Neuronal stem cell (in vitro differentiated cells): Measurements from ENCODE around the gene IL11RA.

ENCODE experiments used
- DNase-seq: peaks from one replicate; pipeline ENCODE4 v3.0.0-alpha.2; 2013; ENCODE audit warnings: low spot score
- H2AFZ ChIP-seq: one replicate; pipeline ENCODE4 v1.6.1; 2013; ENCODE audit warnings: mild to moderate bottlenecking, low read length, inconsistent platforms
- H2AK5ac ChIP-seq: 2 replicates; pipeline ENCODE4 v1.6.1; 2013; ENCODE audit warnings: low read depth, mild to moderate bottlenecking, inconsistent platforms, low read length, moderate library complexity, mixed read lengths
- H2BK120ac ChIP-seq: 2 replicates; pipeline ENCODE4 v1.6.1; 2013; ENCODE audit warnings: low read depth, mild to moderate bottlenecking, inconsistent platforms, low read length, moderate library complexity, mixed read lengths
- H2BK12ac ChIP-seq: one replicate; pipeline ENCODE4 v1.6.1; 2013; ENCODE audit warnings: low read length, inconsistent platforms
- H2BK15ac ChIP-seq: 2 replicates; pipeline ENCODE4 v1.6.1; 2013; ENCODE audit warnings: mild to moderate bottlenecking, low read length, inconsistent platforms, mixed read lengths
- H2BK5ac ChIP-seq: one replicate; pipeline ENCODE4 v1.6.1; 2013; ENCODE audit warnings: inconsistent platforms, mild to moderate bottlenecking, low read length, moderate library complexity
- H3K14ac ChIP-seq: one replicate; pipeline ENCODE4 v1.6.1; 2013; ENCODE audit warnings: low read length, inconsistent platforms
- H3K18ac ChIP-seq: 2 replicates; pipeline ENCODE4 v1.6.1; 2013; ENCODE audit warnings: low read length, inconsistent platforms
- H3K23ac ChIP-seq: 2 replicates; pipeline ENCODE4 v1.6.1; 2013; ENCODE audit warnings: low read depth, mild to moderate bottlenecking, mixed read lengths, low read length, inconsistent platforms; ENCODE audit not compliant: poor library complexity
- H3K27ac ChIP-seq: replicated peaks from 3 replicates; pipeline ENCODE4 v1.5.1; 2013; ENCODE audit warnings: low read length, inconsistent platforms
- H3K27me3 ChIP-seq, 3 experiments: 2 replicates each; pipeline ENCODE4 v1.6.1; 2013; ENCODE audit warnings: low read length in 3 of 3, mild to moderate bottlenecking in 2 of 3, inconsistent platforms in 1 of 3, low read depth in 1 of 3, mixed read lengths in 1 of 3, moderate library complexity in 1 of 3; ENCODE audit not compliant: control insufficient read depth in 3 of 3, insufficient read depth in 3 of 3
- H3K36me3 ChIP-seq, 2 donors: replicated peaks in 1 of 2; 2 replicates each; pipeline ENCODE4 v1.6.1; 2013; ENCODE audit warnings: low read length in 2 of 2; ENCODE audit not compliant: control insufficient read depth in 2 of 2, insufficient read depth in 2 of 2
- H3K4ac ChIP-seq: 2 replicates; pipeline ENCODE4 v1.6.1; 2013; ENCODE audit warnings: inconsistent platforms, mild to moderate bottlenecking, low read length, moderate library complexity
- H3K4me1 ChIP-seq, 2 donors: 1 replicate in 1 of 2; 2 replicates in 1 of 2; pipeline ENCODE4 v1.6.1; 2013; ENCODE audit warnings: low read length in 2 of 2, low read depth in 1 of 2; ENCODE audit not compliant: control insufficient read depth in 2 of 2, insufficient read depth in 1 of 2
- H3K4me2 ChIP-seq: one replicate; pipeline ENCODE4 v1.6.1; 2013; ENCODE audit warnings: mild to moderate bottlenecking, low read length, inconsistent platforms; ENCODE audit not compliant: insufficient read depth, poor library complexity, severe bottlenecking
- H3K4me3 ChIP-seq, 2 donors: 2 replicates each; pipeline ENCODE4 v1.5.1; 2013; ENCODE audit warnings: low read length in 2 of 2, mild to moderate bottlenecking in 2 of 2, inconsistent platforms in 1 of 2, moderate library complexity in 1 of 2
- H3K79me1 ChIP-seq: one replicate; pipeline ENCODE4 v1.6.1; 2013; ENCODE audit warnings: low read depth, mild to moderate bottlenecking, inconsistent platforms, low read length, moderate library complexity
- H3K9ac ChIP-seq: one replicate; pipeline ENCODE4 v1.6.1; 2013; ENCODE audit warnings: mild to moderate bottlenecking, low read depth, low read length, inconsistent platforms; ENCODE audit not compliant: poor library complexity
- H3K9me3 ChIP-seq, 2 donors: replicated peaks in 1 of 2; 2 replicates each; pipeline versions ENCODE3 to v1.6.1; 2013; ENCODE audit warnings: low read length in 2 of 2, mild to moderate bottlenecking in 2 of 2, inconsistent platforms in 1 of 2, low read depth in 1 of 2, mixed read lengths in 1 of 2, moderate library complexity in 1 of 2; ENCODE audit not compliant: control insufficient read depth in 2 of 2, insufficient read depth in 1 of 2
- H4K8ac ChIP-seq: one replicate; pipeline ENCODE4 v1.6.1; 2013; ENCODE audit warnings: low read depth, mild to moderate bottlenecking, inconsistent platforms, low read length, moderate library complexity
- H4K91ac ChIP-seq: one replicate; pipeline ENCODE4 v1.6.1; 2013; ENCODE audit warnings: low read length, low read depth, mild to moderate bottlenecking, inconsistent platforms; ENCODE audit not compliant: poor library complexity
- WGBS, 2 donors: extraction: QIAGEN DNeasy Blood & Tissue Kit; methylation state at CpG; one replicate each; pipeline ENCODE4 v1.1.7; 2013; ENCODE audit warnings: missing lambda C conversion rate in 2 of 2, mixed read lengths in 1 of 2; ENCODE audit not compliant: insufficient read length in 2 of 2, insufficient replicate concordance in 1 of 2; ENCODE audit errors: extremely low coverage in 2 of 2; 5-methylcytosine and 5-hydroxymethylcytosine counted together

Gene IL11RA

DNA sequence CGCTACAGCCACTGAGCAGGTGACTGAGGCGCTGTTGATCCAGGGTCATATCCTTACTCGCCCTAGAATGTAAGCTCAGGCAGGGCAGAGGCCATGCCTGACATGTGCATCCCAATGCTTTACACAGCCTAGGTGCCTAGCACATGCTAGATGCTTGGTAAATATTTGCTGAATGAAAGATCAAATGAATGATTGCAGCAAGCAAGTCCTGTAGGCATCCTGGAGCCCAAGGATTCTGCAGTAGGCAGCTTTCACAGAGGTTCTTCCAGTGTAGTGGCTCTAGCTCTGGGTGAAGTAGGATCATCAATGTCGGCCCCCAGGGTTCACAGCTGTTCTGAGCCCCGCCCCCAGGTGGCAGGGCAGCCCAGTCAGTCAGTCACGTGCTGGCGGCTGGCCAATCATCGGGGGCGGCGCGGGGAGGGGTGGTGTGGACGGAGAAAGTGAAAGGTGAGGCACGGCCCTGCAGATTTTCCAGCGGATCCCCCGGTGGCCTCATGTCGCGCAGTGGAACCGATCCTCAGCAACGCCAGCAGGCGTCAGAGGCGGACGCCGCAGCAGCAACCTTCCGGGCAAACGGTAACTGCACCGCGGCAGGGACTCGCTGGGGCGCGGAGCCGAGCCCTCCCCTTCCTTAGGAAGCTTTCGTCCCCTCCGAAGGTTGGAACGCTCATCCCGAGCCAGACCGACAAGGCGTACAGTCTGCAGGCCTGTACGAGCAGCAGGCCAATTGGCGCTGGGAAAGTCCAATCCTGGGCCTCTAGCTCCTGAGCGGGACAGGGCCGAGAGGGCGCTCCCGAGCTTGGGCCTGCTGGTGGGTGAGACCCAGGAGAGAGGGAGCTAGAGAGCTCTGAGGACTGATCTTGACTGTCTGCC is 5.5 kb upstream of the IL11RA start, which contains the start of gene GALT:
Gene GALT (plus strand): TSS at position 465 of the 873 bp plus-strand sequence. CDS start 30 bp downstream, at position 495.
- H3K27me3 ChIP-seq: no peaks in the 10 kb centered on the region
- peak within 1 kb of the TSS; percentile 95 for H3K9ac ChIP-seq
- H3K9me3 ChIP-seq: peaks cover 0 to 2% of the 10 kb centered on the region in 2 donors
- peaks cover 19 to 23% of the 10 kb centered on the region in 2 donors for H3K36me3 ChIP-seq
- H4K8ac ChIP-seq: peak within 1 kb of the TSS; percentile 88
- H4K91ac ChIP-seq: peak within 1 kb of the TSS; percentile 40
- peak within 1 kb of the TSS; percentile 95 for H3K27ac ChIP-seq
- no peak within 1 kb of the TSS for H3K23ac ChIP-seq
- DNase-seq: peak; percentile 83
- peak within 1 kb of the TSS; percentile 66 for H2AK5ac ChIP-seq
- H3K79me1 ChIP-seq: no peaks in the 10 kb centered on the region
- H2BK120ac ChIP-seq: no peak within 1 kb of the TSS
- no CpG with 5 or more reads among the region's 43 CpGs for WGBS, 2 donors
- peaks cover 20 to 22% of the 10 kb centered on the region in 2 donors for H3K4me1 ChIP-seq
- H3K18ac ChIP-seq: peak within 1 kb of the TSS; percentile 92
- peak within 1 kb of the TSS; percentile 89 for H3K4me2 ChIP-seq
- no peak within 1 kb of the TSS for H3K4ac ChIP-seq
- no peak within 1 kb of the TSS for H2BK15ac ChIP-seq
- H2AFZ ChIP-seq: peak within 1 kb of the TSS; percentile 96
- no peak within 1 kb of the TSS for H2BK12ac ChIP-seq
- H3K14ac ChIP-seq: peak within 1 kb of the TSS; percentile 94
- peak within 1 kb of the TSS; percentile 21 for H2BK5ac ChIP-seq
- peak within 1 kb of the TSS; percentile 81 to 87 for H3K4me3 ChIP-seq

DNA sequence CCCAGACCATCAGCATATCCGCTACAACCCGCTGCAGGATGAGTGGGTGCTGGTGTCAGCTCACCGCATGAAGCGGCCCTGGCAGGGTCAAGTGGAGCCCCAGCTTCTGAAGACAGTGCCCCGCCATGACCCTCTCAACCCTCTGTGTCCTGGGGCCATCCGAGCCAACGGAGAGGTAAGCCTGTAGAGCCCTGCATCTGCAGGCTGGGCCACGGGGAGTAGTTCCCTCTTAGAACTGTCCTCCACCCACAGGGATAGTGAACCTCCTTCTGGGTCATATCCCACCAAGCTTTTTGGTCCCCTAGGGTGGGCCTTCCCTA is 4.9 kb upstream of the IL11RA start:
- Histone ChIP-seq H3K36me3 (peaks cover 19 to 23% of the 10 kb centered on the region in 2 donors), H3K23ac (no peak overlapping the region), H3K27ac (peak overlapping the region; percentile 95), H2BK120ac (no peak overlapping the region), H3K79me1 (no peaks in the 10 kb centered on the region), H2AK5ac (peak overlapping the region; percentile 9), H3K4ac (no peak overlapping the region), H3K18ac (peak overlapping the region; percentile 49), H3K9ac (peak overlapping the region; percentile 95), H4K8ac (no peak overlapping the region), H2BK15ac (no peak overlapping the region), H3K4me1 (peaks cover 23 to 24% of the 10 kb centered on the region in 2 donors), H3K9me3 (peaks cover 0 to 2% of the 10 kb centered on the region in 2 donors), H3K4me3 (peak overlapping the region; percentile 81 to 87), H2AFZ (peak overlapping the region; percentile 96), H3K14ac (peak overlapping the region; percentile 5), H3K4me2 (peak overlapping the region; percentile 89), H2BK12ac (no peak overlapping the region), H2BK5ac (peak overlapping the region; percentile 13), H4K91ac (no peak overlapping the region), H3K27me3 (no peaks in the 10 kb centered on the region)
- WGBS, 2 donors: no CpG with 5 or more reads among the region's 8 CpGs
- DNase-seq: no peak

DNA sequence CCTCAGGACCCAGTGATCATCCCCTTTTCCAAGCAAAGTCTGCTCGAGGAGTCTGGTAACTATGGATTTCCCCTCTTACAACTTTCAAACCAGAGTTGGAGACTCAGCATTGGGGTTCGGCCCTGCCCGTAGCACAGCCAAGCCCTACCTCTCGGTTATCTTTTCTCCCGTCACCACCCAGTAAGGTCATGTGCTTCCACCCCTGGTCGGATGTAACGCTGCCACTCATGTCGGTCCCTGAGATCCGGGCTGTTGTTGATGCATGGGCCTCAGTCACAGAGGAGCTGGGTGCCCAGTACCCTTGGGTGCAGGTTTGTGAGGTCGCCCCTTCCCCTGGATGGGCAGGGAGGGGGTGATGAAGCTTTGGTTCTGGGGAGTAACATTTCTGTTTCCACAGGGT is 4.3 kb upstream of the IL11RA start:
- peaks cover 19 to 23% of the 10 kb centered on the region in 2 donors for H3K36me3 ChIP-seq
- no peak overlapping the region for H4K8ac ChIP-seq
- no CpG with 5 or more reads among the region's 10 CpGs for WGBS, 2 donors
- peak overlapping the region; percentile 39 for H2BK5ac ChIP-seq
- H3K18ac ChIP-seq: no peak overlapping the region
- no peak overlapping the region for H4K91ac ChIP-seq
- H2BK15ac ChIP-seq: no peak overlapping the region
- DNase-seq: no peak
- no peak overlapping the region for H2BK12ac ChIP-seq
- H3K4me2 ChIP-seq: peak overlapping the region; percentile 89
- peak overlapping the region; percentile 29 for H2AK5ac ChIP-seq
- H3K9ac ChIP-seq: peak overlapping the region; percentile 95
- no peak overlapping the region for H3K4ac ChIP-seq
- no peak overlapping the region for H3K23ac ChIP-seq
- peaks cover 0 to 2% of the 10 kb centered on the region in 2 donors for H3K9me3 ChIP-seq
- H2BK120ac ChIP-seq: no peak overlapping the region
- peaks cover 1% of the 10 kb centered on the region for H3K79me1 ChIP-seq
- H3K4me1 ChIP-seq: peaks cover 29 to 30% of the 10 kb centered on the region in 2 donors
- no peak overlapping the region for H2AFZ ChIP-seq
- no peak overlapping the region for H3K14ac ChIP-seq
- no peak overlapping the region for H3K27ac ChIP-seq
- no peaks in the 10 kb centered on the region for H3K27me3 ChIP-seq
- H3K4me3 ChIP-seq: peak overlapping the region in 1 of 2 donors; percentile 81

DNA sequence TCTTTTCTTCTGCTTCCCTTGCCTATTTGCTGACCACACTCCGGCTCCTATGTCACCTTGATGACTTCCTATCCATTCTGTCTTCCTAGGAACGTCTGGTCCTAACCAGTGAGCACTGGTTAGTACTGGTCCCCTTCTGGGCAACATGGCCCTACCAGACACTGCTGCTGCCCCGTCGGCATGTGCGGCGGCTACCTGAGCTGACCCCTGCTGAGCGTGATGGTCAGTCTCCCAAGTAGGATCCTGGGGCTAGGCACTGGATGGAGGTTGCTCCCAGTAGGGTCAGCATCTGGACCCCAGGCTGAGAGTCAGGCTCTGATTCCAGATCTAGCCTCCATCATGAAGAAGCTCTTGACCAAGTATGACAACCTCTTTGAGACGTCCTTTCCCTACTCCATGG is 3.3 kb upstream of the IL11RA start:
- peaks cover 38 to 40% of the 10 kb centered on the region in 2 donors for H3K4me1 ChIP-seq
- no peak overlapping the region for H2AFZ ChIP-seq
- no peak overlapping the region for H4K8ac ChIP-seq
- peaks cover 0 to 2% of the 10 kb centered on the region in 2 donors for H3K9me3 ChIP-seq
- no peak overlapping the region for H3K4me3 ChIP-seq
- no peaks in the 10 kb centered on the region for H3K27me3 ChIP-seq
- peaks cover 19 to 23% of the 10 kb centered on the region in 2 donors for H3K36me3 ChIP-seq
- no peak overlapping the region for H4K91ac ChIP-seq
- no peak overlapping the region for H2BK12ac ChIP-seq
- no peak overlapping the region for H2BK120ac ChIP-seq
- WGBS, 2 donors: no CpG with 5 or more reads among the region's 8 CpGs
- no peak overlapping the region for H2AK5ac ChIP-seq
- H3K9ac ChIP-seq: no peak overlapping the region
- H2BK15ac ChIP-seq: no peak overlapping the region
- DNase-seq: no peak
- peaks cover 1% of the 10 kb centered on the region for H3K79me1 ChIP-seq
- H3K23ac ChIP-seq: no peak overlapping the region
- H3K14ac ChIP-seq: no peak overlapping the region
- no peak overlapping the region for H3K4me2 ChIP-seq
- no peak overlapping the region for H3K4ac ChIP-seq
- no peak overlapping the region for H3K27ac ChIP-seq
- no peak overlapping the region for H2BK5ac ChIP-seq
- no peak overlapping the region for H3K18ac ChIP-seq
